NCI-H748 (cell line): ENCODE measurements around the gene CCDC187.
A peak's percentile ranks its signal among the peaks of the same experiment; 100 is the strongest.

Experiments used
- DNase-seq: peaks from one replicate; lab custom pipeline; 2025; ENCODE audit not compliant: unreplicated experiment; lab: John Stamatoyannopoulos, UW

The CCDC187 gene

DNA sequence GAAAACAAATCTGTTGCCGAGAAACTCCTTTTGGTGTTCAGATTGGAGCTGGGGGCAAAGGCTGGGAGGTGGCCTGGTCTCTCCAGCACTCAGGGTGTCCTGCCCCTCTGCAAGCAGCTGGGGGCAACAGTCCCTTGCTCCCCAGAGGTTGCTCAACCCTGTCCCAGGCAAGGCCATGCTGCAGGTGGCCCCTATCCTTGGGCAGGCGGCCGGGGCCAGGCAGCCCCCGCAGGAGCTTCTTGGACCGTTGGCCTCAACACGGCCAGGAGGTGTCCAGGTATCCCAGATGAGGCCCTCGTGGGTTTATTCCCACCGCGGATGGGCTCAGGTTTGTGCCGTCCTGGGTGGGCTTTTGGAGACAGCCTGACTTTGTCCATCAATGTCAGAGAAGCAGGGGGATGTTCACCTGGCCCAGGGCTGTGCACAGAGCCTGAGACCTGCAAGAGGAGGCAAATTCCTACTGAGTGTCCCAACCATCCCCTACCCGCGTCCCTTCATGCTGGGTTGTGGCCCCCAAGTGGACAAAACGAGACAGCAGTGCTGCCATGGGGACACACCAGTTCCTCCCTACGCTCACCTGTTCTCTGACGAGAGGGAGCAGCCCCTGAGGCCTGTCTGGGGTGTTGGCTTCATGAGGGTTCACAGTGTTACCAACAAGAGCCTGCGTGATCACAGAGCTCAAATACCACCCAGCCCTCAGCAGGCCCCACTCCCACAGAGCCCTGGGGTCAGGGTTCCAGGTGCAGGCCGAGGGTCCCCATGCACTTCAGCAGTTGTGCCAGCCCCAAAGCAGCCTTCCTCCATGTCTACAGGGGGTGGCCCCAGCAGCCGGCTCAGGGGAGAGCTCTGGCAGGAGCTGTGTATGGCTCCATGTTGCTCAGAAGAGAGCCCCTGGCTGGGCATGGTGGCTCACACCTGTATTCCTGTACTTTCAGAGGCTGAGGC lies 9.5 kb upstream of the CCDC187 start:
- DNase-seq: no peak

DNA sequence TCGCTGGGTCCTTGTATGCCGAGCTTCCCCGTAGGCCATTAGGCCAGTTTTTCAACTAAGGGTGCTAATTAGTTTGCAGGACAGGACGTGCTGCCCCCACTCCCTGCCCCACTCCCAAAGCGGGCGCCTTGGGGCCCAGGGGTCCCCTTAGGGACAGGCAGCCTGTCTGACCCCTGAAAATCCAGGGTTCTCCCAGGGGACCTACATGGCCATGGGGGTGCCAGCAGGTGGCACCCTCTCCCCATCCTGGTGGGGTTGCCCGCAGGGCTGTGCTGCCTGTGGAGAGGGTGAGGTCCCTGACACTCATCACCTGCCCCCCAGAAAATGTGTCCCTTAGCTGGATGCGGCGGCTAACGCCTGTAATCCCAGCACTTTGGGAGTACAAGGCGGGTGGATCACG lies 8.5 kb upstream of the CCDC187 start:
- peak; percentile 44 for DNase-seq

DNA sequence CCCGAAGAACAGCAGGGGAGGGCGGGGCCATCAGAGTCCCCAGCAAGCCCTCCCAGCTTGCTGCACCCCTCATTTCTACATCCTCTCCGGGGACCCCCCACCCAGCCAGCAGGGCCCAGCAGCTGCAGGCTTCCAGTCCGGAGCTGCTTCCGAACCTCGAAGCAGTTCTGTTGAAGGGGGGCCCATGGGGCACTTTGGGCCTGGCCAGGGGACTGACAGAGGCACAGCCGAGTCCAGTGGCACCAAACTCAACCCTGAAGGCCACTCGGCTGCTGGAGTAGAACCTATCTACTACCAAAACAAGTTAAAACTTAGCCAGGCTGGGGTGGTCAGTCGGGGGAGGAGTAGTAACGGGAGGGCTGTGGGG lies 8.1 kb upstream of the CCDC187 start:
- no peak for DNase-seq

DNA sequence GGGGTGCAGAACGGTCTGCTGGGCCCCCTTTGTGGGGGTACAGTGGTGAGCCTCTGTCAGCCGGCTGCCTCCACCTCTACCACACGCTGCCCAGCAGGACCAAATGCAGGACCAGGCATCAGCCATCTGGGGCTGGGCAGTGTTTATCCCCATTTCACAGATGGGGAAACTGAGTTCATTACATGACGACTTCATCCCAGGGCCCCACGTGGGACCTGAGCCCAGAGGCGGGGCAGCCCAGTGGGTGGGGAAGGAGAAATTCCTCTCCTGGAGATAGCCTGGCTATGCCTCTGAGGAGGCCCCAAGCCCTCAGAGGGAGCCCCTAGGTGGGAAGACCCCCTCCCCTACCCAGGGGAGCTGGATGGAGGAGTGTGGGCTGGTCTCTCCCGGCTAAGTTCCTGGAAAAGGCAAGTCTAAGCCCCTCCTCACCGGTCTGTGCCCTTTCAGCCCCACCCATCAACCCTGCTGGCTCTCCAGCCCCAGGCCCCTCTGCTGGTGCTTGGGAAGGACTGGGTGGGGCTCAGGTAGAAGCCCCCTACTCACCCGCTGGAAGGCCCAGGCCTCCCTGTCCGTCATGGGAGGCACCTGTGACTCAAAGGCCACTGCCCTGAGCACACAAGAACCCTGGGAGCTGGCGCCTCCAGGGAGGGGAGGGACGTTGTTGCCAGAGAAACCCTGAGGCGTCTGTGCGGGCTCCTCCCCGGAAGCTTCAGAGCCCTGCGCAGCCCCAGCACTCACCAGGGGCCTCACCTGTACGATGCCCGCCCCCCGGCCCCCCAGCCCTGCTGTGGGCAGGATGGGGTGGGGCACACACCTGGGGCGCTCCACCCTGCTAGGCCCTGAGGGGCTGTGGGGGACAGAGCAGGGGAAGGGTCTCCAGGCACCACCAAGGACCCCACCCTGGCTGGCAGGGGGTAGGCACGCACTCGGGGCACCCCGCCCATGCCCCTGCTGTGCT lies 7.4 kb upstream of the CCDC187 start:
- DNase-seq: peak; percentile 88

DNA sequence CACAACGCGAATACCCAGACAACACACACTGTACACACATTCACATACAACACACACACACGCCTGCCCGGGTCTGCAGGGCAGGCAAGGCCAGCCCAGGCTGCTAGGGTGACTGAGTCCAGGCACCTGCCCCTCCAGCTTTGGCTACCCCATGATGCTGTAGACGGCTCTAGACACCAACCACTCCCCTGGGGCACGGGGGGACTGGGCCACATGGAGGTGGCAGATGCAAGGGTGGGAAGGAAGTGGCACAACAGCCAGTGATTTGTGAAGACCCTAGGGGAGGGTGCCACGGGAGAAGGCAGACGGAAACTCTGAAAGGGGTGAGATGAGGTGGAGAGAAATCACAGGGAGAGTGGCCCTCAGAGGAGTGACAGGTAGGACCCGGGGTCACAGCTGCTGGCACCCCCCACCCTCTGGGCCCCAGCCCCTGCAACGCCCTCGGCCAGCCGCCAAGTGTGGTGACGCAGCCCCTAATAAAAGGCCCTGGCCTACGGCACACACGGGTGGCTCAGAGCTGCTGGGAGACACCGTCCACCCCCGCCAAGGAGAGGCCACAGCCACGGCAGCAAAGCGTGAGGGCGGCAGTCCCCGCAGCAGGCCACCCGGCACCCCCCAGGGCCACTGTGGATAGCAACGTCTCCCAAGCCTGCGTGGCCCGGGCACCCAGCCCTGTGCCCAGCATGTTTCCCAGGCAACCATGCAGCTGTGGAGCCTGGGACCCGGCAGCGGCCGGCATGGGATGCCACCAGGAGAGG lies 6.6 kb upstream of the CCDC187 start:
- no peak for DNase-seq

DNA sequence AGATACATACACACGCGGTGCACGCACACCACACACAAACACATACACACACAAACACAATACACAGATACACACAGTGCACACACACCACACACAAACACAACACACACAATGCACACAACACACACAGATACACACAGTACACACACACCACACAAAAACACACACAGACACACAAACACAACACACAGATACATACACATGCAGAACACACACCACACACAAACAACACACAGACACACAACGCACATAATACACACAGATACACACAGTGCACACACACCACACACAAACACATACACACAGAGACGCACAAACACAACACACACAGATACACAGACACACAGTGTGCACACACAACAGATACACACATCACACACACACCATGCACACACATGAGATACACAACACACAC lies 5.9 kb upstream of the CCDC187 start:
- DNase-seq: no peak

DNA sequence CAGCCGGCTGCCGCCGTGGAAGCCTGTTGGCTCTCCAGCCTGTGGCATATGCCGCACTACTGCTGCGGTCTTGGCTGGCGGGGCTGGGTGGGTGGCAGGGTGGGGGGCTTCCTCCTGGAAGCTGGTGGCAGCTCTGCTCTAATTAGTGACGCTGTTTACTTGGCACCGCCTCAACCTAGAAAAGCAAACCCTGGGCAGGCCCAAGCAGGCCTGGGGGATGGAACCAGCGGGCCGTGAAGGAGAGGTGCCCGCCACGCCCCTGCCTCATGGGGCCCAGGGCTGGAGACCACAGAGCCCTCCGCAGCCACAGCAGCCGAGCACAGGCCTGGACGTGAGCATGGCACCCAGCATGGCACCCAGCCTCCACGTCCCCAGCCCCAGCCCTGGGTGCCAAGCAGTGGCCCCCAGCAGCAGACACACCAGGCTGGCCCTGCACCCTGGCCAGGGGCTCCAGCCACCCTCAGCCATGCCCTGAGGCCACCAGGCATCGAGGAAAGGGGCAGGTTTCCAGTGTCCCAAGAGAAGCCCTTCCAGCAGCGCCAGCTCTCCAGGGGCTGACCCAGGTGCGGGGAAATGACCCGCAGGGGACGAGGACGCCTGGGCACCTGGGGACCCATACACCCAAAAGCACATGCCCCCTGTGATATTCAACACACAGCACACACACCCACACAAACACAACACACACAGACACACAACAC lies 5.4 kb upstream of the CCDC187 start:
- DNase-seq: peak; percentile 96

DNA sequence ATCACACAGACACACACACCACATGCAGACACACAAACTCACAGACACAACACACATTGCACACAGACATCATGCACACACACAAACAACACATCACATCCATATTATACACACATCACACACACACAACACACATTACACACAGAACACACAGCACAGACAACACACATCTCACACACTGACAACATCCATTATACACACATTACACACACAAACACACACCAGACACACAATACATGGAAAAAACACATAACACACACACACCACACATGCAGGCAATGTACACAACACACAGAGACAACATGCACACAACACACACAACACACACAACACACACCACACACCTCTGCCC lies 4.8 kb upstream of the CCDC187 start:
- no peak for DNase-seq

DNA sequence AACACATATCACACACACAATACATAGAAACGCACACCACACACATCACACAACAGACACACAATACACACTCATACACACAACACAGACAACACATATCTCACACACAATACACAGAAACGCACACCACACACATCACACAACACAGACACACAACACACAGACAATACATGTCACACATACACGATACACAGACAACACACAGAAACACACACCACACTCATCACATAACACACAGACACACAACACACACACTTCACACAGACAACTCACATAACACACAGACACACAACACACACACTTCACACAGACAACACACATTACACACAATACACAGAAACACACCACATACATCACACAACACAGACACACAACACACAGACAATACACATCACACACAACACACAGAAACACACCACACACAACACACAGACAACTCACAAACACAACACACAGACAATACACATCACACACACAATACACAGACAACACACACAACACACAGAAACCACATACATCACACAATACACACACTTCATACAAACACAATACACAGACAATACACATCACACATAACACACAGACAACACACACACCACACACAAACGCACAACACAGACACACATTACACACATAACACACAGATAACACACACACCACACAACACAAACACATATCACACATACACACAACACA lies 4.3 kb upstream of the CCDC187 start:
- DNase-seq: no peak

DNA sequence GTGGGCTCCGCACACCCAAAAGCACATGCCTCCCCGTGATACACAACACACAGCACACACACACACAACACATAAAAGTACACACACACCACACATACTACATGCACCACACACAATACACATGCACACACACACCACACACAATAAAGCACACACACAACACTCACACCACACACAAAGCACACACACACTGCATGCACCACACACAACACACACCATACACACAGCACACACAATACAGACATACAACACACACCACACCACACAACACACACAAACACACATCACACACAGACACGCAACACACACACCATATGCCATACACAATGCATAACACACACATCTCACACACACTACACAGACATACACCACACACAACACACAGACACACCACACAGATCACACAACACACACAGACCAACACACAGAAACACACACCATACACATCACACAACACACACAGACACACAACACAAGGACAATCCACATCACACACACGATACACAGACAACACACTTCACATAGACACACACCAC lies 3.4 kb upstream of the CCDC187 start:
- no peak for DNase-seq

DNA sequence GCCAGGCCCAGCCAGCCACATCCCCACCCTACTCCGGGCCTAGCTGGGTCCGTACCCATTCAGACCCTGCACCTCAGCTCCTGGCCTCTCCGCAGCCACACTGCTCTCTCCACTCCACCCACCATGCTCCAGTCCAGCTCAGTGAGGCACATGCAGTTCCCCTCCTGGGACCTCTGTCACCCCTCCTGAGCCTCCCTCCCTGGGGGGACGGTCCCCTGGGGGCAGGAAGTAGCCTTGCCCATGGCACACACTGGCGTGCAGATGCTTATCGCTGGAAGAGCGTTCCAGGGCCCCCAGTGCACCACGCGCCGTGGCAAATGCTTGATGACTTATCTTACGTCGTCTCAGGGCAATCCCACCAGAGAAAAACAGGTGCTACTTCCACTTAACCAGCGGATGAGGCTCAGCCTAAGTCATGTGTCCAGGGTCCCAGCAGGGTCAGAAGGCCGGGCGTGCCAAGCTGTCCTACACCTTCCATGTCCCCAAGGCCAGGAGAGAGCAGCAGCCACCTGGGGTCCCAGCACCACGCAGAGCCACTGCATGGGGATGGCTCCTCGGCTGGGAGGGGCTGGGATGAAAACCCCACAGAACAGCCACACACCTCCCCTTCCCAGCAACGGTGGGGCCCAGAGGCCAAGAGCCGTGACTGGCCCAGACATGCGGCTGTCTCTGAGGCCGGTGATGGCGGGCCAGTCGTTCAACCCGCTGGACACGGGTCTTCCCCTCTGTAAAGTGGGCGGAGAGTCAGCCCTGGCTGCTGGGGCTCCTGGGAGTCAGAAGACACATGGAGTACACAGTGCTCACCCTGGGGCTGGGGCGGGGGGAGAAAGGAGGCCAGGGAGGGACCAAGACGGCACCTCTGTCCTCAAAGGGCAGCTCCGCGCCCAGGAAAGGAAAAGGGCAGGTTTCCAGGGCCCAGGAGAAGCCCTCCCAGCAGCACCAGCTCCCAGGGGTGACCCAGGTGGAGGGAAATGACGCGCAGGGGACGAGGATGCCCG lies 2.6 kb upstream of the CCDC187 start:
- DNase-seq: peak; percentile 33

DNA sequence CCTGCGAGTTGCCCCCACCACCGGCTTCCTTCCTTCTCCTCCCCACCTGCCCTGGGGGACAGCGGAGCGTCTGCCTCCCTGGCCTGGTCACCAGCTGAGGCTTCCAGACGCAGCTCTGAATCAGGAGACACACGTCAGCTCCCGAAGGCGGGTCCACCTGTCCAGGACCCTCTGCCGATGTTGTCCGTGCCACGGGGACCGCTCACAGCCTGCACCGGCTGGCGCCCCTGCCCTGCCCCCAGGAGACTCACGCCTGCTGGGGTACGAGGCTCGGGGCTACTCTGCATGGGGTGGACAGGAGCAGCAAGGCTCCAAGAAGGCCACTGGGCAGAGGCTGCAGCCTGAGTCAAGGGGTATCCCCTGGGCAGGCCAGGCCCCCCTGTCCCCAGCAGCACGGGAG lies 1.9 kb upstream of the CCDC187 start:
- DNase-seq: no peak

DNA sequence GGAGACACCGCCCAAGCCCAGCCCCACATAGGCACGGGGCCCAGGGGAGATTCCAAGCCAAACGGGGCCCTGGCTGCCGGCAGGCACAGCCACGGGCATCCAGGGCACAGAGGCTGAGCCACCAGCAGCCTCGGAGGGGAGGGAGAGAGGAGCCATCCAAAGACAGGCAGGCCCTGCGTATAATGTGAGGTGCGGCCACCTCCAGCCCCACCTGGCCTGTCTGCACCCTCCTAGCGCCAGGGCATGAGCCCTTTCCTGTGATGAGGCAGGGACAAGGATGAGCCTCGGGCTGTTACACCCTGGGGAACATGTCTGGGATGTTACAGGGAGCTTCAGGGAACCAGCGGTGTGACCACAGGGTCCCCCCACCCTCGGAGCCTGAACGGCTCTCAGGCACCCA lies 1.1 kb upstream of the CCDC187 start:
- DNase-seq: no peak

DNA sequence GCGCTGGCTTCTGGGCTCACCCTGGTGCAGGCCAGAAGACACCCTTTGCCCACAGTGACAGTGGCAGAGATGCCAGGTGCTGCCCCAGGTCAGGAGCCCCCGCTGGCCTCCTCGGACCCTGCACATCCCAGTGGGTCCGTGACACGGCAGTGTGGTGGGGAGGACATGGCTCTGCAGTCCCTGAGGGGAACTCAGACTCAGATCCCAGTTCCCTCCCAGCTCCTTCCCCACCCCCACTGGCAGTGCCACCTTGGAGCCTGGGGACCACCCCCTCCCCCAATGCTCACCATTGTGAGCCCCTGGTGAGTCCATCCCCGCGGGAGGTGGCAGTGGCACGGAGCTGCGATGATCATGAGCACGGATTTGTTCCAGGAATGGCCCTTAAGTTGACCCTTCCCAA lies 562 bp upstream of the CCDC187 start:
- DNase-seq: no peak

DNA sequence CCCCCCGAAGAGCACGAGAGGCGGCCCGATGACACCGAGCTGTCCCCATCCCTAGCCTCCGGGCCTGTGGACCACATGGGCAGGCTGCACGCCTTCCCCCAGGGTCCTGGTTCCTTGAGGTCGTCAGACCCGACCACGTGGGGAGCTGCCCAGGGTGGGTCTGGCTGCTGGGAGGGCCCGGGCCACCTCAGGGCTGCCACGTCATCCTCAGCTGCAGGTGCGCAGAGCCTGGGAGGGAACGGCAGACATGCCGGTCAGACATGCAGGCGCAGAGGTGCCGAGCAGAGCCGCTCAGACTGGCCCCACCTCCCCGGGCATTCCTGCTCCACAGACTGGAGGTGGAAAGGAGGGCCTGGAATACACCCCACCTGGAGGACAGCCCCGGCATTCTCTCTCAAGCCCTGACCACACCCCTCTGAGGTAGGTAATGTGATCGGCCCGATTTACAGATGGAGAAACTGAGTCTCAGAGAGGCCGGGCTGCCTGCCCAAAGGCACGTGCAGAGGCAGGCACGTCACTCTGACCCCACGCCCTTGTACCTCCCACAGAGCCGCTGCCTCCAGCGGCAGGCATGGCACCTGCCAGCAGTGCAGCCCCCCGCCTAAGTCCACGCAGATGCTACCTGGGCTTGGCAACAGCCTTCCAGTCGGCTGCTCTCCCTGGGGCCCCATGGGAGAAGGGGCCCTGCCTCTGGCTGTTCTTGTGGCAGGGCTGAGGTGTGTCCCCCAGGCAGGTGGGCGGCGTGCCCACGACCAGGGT lies 649 bp downstream of the CCDC187 start:
- DNase-seq: no peak

DNA sequence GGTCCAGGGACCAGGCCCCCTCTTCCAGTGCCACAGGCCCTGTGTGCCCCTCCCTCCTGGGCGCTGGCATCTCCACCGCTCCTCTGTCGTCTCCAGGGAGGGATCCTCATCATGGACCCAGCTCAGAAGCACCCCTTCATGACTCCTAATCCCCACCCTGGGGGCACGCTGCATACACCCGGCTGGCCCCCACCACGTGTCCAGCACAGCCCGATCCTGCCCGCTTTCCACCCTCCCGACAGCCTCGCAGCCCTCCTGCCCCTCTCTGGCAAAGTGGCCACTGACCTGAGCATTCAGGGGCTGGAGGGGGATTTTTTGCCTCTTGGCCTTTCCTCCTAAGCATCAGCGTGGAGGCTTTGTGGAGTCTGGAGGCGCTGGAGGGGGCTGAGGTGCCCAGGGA lies 1.4 kb downstream of the CCDC187 start:
- DNase-seq: no peak

DNA sequence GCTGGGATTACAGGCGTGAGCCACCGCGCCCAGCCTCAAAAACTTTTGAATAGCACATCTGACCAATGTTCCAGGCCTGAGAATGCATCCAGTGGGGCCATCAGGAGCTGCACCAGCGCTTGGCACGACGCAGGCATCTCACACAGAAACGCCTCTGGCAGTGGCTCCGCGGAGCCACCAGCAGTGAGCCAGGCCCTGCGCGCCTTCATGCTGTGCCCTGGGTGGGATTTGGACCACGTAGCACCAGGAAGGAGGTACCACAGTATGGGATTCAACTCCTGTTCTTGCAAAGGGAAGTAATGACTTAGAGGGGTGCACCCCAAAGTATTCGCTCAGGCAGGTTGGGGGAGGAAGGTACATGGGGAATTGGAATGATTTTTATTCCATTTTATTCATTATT lies 3.0 kb downstream of the CCDC187 start:
- DNase-seq: no peak

DNA sequence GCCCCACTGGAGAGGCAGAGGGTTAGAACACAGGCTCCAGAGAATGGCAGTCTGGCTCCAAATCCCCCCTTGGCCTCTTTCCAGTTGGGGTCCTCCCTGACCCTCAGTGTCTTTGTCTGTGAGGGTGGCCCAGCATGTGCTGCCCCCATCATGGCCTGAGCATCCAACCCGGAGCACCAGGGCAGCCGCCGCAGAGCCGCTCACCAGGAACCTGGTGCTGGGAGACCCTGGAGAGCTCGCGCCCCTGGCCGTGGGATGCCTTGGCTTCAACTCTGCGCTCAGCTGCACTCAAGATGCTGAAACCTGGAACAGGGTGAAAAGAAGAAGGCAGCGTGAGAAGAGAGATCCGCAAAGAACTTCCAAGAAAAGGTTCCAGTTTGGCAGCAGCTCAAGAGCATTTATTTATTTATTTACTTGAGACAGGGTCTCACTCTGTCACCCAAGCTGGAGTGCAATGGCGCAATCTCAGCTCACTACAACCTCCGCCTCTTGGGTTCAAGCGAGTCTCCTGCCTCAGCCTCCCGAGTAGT lies 3.8 kb downstream of the CCDC187 start:
- DNase-seq: no peak
